PFSK-1 (cell line): ENCODE results near the gene MAPK8IP1.

Source experiments
- POLR2AphosphoS5 ChIP-seq: IDR thresholded peaks from 2 replicates; pipeline ENCODE4 v1.6.1; 2012; ENCODE audit warnings: low read depth, mild to moderate bottlenecking, control low read depth, low read length, moderate library complexity
- SIN3A ChIP-seq: IDR thresholded peaks from 2 replicates; pipeline ENCODE4 v1.6.1; 2012; ENCODE audit warnings: mild to moderate bottlenecking, low read length, moderate library complexity, borderline replicate concordance; ENCODE audit not compliant: insufficient read depth
- TAF1 ChIP-seq: IDR thresholded peaks from 2 replicates; pipeline ENCODE4 v1.6.1; 2012; ENCODE audit warnings: low read length, control low read depth, borderline replicate concordance; ENCODE audit not compliant: insufficient read depth

DNA sequence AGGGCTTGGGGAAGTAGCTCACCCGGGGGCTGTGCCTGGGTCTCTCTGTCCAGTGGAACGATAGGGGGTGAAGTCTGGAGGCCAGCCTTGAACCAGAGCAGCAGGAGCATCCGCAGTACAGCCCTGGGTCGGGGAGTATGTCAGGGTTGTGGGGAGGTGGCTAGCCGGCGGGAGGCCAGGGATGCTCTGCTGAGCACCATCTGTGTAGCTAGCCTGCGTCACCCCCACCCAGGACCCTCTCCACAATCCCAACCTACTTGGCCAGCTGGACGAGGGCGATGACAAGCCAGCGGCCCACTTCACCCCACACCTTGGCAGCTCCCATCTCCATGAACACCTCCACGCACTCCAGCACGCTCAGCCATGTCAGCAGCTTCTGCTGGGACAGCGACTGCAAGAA lies 30.0 kb downstream of the MAPK8IP1 start:
- TF ChIP-seq TAF1 (no peak), POLR2AphosphoS5 (no peak), SIN3A (no peak)
